Activated T-helper 1 cell treated with anti-CD3 and anti-CD28 coated beads, Interleukin-2, amount 50 U/mL, for 16 hours (primary cell): Measurements from ENCODE around the gene NLGN4X.

Experiments used
- DNase-seq, 2 donors: peaks; one replicate each; pipeline ENCODE4 v3.0.0-alpha.2; 2020; ENCODE audit warnings: low read depth in 1 of 2, low spot score in 1 of 2

Gene NLGN4X

GRCh38 chrX:6159468-6159867 is 69.2 kb downstream of the NLGN4X start:
- DNase-seq: no peak

GRCh38 chrX:6151971-6152370 is 76.7 kb downstream of the NLGN4X start:
- no peak for DNase-seq

- no peak for DNase-seq
Measured at GRCh38 chrX:6149060-6149872, 79.4 kb downstream of the NLGN4X start.

GRCh38 chrX:6134255-6134654 is 94.4 kb downstream of the NLGN4X start:
- no peak for DNase-seq

GRCh38 chrX:6132970-6133369 is 95.7 kb downstream of the NLGN4X start:
- DNase-seq: no peak

DNA sequence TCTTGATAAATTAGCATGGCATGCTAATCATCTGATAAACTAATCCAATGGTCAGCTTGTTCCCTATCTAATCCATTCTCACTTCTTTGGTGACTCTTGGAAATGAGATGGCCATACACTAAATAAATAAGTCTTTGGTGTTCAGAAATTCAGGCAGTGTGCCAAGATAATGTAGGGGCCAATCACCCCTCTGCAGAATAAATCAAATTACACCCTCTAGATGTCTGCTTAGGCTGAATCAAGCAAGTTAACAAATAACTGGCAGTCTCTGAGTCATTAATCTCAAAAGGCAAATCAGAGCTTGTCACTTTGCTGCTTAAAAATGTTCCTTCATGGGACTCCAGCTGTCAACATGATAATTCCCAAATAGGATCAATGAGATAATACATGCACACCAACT is 97.4 kb downstream of the NLGN4X start:
- no peak for DNase-seq

- no peak for DNase-seq
Measured at GRCh38 chrX:6129195-6129594, 99.5 kb downstream of the NLGN4X start.

GRCh38 chrX:6120329-6120728 is 108.3 kb downstream of the NLGN4X start:
- DNase-seq: no peak

- no peak for DNase-seq
Measured at GRCh38 chrX:6095469-6095868, 133.2 kb downstream of the NLGN4X start.

DNA sequence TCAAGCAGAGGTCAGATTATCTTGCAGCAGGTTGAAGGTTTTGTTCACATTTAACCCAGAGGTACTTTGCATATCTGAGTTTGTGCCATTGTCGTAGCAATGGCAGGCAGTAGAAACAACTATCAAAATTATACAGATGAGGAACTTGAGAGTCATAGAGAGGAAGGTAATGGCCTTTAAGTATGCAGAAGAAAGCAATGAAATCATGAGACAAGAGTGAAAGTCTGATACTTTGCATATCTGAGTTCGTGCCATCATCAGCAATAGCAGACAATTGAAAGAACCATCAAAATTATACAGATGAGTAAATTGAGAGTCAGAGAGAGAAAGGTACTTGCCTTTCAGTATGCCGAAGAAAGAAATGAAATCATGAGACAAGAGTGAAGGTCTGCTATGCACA is 154.1 kb downstream of the NLGN4X start:
- DNase-seq: no peak

DNA sequence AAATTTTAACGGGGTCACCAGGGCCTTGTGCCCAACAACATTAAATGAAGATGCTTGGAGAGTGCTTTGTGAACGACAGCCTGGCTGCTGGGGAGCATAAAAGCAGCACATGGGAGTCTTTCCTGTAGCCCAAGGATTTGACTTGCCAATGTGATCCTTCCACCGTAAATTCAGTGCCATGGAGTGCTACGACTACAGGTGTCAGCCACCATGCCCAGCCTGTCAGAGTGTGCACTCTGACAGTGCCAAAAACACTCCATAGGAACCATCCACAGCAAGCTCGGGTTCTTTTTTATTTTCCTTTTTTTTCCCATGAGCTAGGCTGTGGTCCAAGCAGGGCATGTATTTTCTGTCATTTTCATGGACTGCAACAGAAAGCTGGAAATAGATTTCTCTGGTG is 156.9 kb downstream of the NLGN4X start:
- DNase-seq: no peak

DNA sequence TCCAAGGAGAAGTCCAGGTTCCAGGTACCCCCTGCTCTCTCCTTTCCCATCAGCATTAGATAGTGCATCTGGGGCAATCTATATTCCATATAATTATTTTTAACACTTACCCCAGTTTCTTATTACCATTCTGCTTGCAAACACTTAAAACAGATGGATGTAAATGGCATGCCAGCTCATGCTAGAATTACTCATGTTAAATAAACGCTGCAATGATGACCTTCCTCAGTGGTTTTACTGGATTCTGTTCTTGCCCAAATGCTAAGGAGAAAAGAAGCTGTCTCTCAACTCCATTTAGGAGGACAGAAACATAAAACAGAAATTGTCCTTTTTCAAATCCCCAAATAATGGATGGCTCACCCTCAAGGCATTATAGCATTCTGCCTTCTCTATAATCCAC is 161.1 kb downstream of the NLGN4X start:
- DNase-seq: no peak

DNA sequence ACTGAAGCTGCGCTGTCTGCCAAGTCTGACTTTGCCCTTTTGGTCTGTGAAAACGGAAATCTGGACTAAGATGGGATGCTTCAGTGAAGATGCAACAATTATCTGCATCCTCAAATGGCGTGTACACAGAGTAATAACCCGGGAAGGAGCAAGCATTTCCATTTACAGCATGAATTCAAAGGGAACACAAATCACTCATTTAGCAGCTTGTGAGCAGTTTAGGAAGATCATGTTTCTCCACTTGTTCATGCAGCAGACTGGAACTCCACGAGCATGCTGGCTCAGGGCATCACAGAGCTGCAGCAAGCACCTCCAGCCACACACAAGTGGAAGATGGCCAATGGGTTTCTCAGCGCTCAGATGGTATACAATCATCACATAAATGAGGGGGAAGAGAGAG is 175.5 kb downstream of the NLGN4X start:
- no peak for DNase-seq

- DNase-seq: no peak
Measured at GRCh38 chrX:6052111-6052745, 176.4 kb downstream of the NLGN4X start.

DNA sequence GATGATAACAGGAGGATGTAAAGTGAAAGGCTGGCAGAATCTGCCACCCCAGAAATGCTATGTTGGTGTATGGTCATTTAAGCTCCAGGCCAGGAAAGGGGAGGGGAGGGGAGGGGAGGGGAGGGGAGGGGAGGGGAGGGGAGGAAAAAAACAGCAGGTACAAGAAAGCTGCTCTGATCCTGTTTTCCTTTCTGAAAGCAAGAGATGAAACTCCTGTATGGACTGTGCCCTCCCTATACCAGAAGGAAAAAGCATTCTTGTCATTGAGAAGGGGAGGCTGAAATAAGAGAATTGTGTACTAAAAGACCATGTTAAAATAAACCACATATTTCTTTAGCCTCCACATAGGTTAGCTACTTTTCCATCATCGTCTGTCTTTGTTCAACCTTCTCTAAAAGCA is 179.5 kb downstream of the NLGN4X start:
- no peak for DNase-seq

DNA sequence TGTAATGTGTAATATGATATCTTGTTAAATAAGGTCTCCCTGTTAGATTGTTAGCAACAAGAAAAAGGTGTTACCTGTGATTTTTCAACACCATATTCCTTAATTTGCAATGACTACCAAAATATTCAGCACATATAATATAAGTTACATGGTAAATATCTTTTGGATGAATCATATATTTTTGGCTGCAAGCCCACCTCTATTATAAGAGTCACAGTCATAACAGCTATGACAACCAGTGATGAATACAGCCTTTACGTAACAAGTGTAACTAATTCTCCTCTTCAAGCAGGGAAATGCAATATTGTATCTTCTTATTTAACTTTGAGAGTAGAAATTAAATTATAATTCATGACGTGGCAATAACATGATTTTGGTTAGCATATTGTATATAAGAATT is 187.0 kb downstream of the NLGN4X start:
- DNase-seq: no peak

GRCh38 chrX:6029014-6029413 is 199.7 kb downstream of the NLGN4X start:
- no peak for DNase-seq

DNA sequence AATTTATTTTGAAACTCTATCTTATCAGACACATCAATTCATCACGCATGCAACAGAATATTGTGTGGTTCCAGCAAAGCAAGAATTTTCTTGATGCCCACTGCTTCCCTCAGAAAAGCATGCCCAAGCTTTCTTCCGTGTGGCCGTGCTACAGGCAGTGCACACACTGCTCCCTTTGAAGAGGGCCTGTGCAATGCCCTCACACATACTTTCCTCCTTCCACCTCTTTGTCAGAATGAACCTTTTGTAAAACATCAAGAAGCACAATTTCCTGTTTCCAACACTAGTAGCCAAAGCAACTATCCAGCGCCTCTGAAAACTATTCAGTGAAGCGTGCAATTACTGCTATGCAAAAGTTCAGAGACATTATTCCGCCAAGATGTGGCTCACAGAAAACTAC is 201.7 kb downstream of the NLGN4X start:
- DNase-seq: no peak

DNA sequence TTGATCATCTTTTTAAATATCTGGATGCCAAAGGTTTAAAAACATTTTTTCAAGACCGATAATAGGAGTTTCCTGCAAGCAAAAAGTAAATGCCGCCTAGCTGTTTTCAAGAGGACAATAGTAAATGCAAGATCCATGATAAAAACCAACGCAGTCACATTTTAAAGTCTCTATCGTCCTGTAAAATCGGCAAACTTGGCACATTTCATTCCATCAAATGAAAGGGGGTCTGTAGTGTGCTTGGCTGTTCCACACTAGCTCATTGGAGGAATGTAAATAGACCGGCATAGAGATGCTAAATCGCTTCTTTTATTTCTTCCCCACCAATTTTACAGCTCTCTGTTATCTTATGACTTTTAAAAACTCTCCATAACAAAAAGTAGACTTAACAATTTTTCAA is 202.2 kb downstream of the NLGN4X start:
- DNase-seq: no peak

- DNase-seq: no peak
Measured at GRCh38 chrX:6024204-6024603, 204.5 kb downstream of the NLGN4X start.

DNA sequence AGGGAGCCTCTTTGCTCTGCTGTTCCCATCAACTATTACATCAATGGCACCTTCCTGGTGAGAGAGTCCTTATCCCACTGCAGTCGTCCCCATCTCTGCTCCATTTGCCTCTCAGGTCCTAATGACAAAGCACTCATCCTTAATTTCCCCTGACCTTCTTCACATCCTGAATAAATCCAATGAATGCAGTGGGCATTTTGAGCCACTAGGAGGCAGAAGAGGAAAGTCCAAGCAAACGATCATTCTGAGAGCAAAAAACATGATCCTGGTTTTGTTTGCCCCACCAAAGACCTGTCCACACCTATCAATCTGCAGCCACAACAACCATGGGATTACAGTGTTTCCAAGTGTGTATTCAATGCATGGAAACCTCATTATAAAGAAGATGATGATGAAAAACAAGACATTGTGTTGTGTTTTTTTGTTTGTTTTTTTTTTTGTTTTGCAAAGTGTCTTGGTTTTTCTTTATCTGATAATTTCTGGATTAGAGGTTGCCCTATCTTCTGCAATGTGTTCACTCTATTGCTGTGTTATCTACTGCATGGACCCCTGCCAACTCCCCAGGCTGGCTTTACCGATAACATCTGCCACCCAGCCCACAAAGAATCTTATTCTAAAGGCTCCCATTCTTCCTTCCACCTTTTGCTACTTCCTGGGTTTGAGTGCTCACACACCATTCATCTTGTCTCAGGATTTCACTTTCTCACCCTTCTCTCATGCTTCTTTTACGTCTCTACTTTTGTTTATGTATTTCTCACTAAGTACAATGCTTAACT is 207.2 kb downstream of the NLGN4X start:
- no peak for DNase-seq

DNA sequence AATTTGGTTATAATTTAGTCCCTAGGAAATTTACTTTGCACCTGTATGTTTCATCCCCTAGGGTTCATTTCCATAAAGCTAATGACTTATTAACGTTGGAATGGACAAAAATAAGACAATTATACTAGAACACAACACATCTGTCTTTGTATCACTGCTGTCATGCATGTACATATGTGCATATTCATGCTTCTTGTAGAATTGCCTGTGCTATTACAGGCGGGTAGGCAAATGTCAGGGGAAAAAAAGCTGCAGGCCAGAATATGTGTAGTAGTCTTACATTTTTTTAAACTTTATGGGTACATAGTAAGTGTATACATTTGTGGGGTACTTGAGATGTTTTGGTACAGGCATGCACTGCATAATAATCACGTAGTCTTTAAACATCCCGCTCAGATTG is 209.6 kb downstream of the NLGN4X start:
- DNase-seq: no peak
